Measurements from ENCODE around the gene GDI1. TPM values are rescaled to one million over a fixed set of nuclear protein-coding genes. Genes with fewer than 3 reads are reported as not detected.

GDI1 gene
- total and polyA plus RNA-seq, 9 of the 15 experiments (the other 6 are each of a cell fraction or from before 2014, with no cell fraction given), result 0.97 to 82.6 (median 37.5) TPM

DNA sequence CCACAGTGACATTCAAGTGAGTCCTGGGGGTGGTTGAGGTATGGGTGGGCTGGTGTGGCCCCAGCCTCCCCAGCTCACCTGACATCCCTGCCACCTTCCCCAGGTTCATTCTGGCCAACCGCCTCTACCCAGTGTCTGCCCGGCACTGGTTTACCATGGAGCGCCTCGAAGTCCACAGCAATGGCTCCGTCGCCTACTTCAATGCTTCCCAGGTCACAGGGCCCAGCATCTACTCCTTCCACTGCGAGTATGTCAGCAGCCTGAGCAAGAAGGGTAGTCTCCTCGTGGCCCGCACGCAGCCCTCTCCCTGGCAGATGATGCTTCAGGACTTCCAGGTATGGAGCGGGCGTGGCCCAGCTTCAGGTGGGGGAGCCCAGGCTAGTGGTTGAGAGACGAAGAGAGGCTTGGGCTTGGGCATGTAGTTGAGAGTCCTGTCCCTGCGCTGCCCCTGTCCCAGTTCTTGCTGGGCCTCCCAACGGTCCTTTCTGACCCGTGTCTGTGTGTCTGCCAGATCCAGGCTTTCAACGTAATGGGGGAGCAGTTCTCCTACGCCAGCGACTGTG is 1.7 kb upstream of the GDI1 start:
- Histone ChIP-seq H3K9me3 (replicated peaks; ENCODE audit: control insufficient read depth, insufficient read depth, low read depth, low read length) (no peaks in the 10 kb centered on the region), H4K20me1 (replicated peaks; ENCODE audit: control insufficient read depth, insufficient read depth, low read length) (peaks cover 5% of the 10 kb centered on the region; the same call in 1 of the 2 replicates), H3K27ac (ENCODE audit: extremely low read depth, low read depth, low read length) (no peak overlapping the region), H3K36me3 (ENCODE audit: control insufficient read depth, insufficient read depth, low read length) (peaks cover 73% of the 10 kb centered on the region; the same call in 2 of the 3 replicates), H3K79me2 (ENCODE audit: control insufficient read depth, insufficient read depth, low read length) (peaks cover 33% of the 10 kb centered on the region), H3K4me2 (ENCODE audit: insufficient read depth, low read length) (no peak overlapping the region), H3K4me3 (no peak overlapping the region), H2AFZ (ENCODE audit: low read depth, low read length) (no peak overlapping the region), H3K9ac (ENCODE audit: insufficient read depth in 1 of 2, low read depth in 2 of 2, low read length in 2 of 2) (no peak overlapping the region; a peak in 1 of 4 replicates), H3K9me1 (ENCODE audit: control insufficient read depth, insufficient read depth, low read length) (peaks cover 3% of the 10 kb centered on the region), H3K27me3 (ENCODE audit: control insufficient read depth in 2 of 2, insufficient read depth in 2 of 2, low read length in 2 of 2) (no peaks in the 10 kb centered on the region), H3K4me1 (replicated peaks in 1 of 2; ENCODE audit: control insufficient read depth in 2 of 2, insufficient read depth in 2 of 2, low read length in 2 of 2) (peaks cover 16 to 55% of the 10 kb centered on the region in 2 experiments; a peak in 4 of 5 replicates)
- FAIRE-seq (no peak), DNase-seq (ENCODE audit: extremely low read depth in 1 of 4, low spot score in 3 of 4) (no peak), ATAC-seq (no peak)
- no TSS peak for BruUV-seq (replicated peaks)
- ChIA-PET POLR2A (interaction anchor here (0.5 to 0.6 kb wide), 2 partner anchors 49 to 1243 kb away, joined by 3 to 5 read pairs; no protein-coding TSS in a partner anchor), CTCF (ENCODE audit: low intra/inter-chr PET ratio) (no interaction called here)
- in situ Hi-C loops (cut with MboI), result no loop called here
- intact Hi-C loops (cut with micrococcal nuclease), result no loop called here
- TF ChIP-seq ZNF830 (CRISPR knock-in tag; IDR thresholded peaks at IDR 0.05), result no peak
- TF ChIP-seq HMG20B (CRISPR knock-in tag; IDR thresholded peaks at IDR 0.05), result no peak
- TF ChIP-seq RBFOX2 (IDR thresholded peaks at IDR 0.05; ENCODE audit: low read depth, low read length), result peak; percentile 33; the same call in 1 of the 2 replicates
- TF ChIP-seq, protein P1, sequence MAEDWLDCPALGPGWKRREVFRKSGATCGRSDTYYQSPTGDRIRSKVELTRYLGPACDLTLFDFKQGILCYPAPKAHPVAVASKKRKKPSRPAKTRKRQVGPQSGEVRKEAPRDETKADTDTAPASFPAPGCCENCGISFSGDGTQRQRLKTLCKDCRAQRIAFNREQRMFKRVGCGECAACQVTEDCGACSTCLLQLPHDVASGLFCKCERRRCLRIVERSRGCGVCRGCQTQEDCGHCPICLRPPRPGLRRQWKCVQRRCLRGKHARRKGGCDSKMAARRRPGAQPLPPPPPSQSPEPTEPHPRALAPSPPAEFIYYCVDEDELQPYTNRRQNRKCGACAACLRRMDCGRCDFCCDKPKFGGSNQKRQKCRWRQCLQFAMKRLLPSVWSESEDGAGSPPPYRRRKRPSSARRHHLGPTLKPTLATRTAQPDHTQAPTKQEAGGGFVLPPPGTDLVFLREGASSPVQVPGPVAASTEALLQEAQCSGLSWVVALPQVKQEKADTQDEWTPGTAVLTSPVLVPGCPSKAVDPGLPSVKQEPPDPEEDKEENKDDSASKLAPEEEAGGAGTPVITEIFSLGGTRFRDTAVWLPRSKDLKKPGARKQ (CRISPR knock-in tag; IDR thresholded peaks at IDR 0.05), result no peak
- 94% methylated on average over 12 of the region's 19 CpGs for WGBS (ENCODE audit: insufficient coverage, low coverage, missing lambda C conversion rate)
